A673 (cell line): ENCODE data around the gene VAPB. TPM values are rescaled to one million over a fixed set of nuclear protein-coding genes. Genes with fewer than 3 reads are reported as not detected.

Source experiments
- BruUV-seq: library from RNA; stranded (reverse); fragments of 400-500 nt; replicated peaks from 2 replicates; lab custom pipeline; 2021; lab: Mats Ljungman, UMichigan
- CTCF ChIA-PET: fragments of 300-600 bp; sonication (Branson Sonifier 250); formaldehyde crosslinking; loops from one replicate; lab custom pipeline; 2022; ENCODE audit warnings: antibody characterized with exemption; lab: Charles Lee
- POLR2A ChIA-PET: fragments of 300-600 bp; sonication (Branson Sonifier 250); formaldehyde crosslinking; loops from one replicate; lab custom pipeline; 2022; ENCODE audit warnings: antibody characterized with exemption; ENCODE audit not compliant: low non-redundant PET; lab: Charles Lee
- DNase-seq: peaks from one replicate; pipeline ENCODE4 v3.0.0-alpha.2; 2015; ENCODE audit warnings: low spot score
- H3K27ac ChIP-seq: fragments of 200-600 bp; sonication (generic); 2 replicates; pipeline ENCODE4 v1.5.1; 2016; ENCODE audit warnings: mixed run types, low read depth, mild to moderate bottlenecking, mixed read lengths, antibody characterized with exemption, low read length; ENCODE audit not compliant: poor library complexity, severe bottlenecking
- H3K27me3 ChIP-seq: fragments of 200-600 bp; sonication (generic); replicated peaks from 2 replicates; pipeline ENCODE4 v1.6.1; 2017; ENCODE audit warnings: mixed run types, low read depth, mild to moderate bottlenecking, mixed read lengths, antibody characterized with exemption, low read length; ENCODE audit not compliant: insufficient read depth, poor library complexity
- H3K36me3 ChIP-seq: fragments of 200-600 bp; sonication (generic); 2 replicates; pipeline ENCODE4 v1.6.1; 2016; ENCODE audit warnings: mixed run types, mild to moderate bottlenecking, mixed read lengths, antibody characterized with exemption, low read length; ENCODE audit not compliant: insufficient read depth, poor library complexity, severe bottlenecking
- H3K4me1 ChIP-seq: fragments of 200-600 bp; sonication (generic); 2 replicates; pipeline ENCODE4 v1.6.1; 2017; ENCODE audit warnings: mixed run types, mild to moderate bottlenecking, mixed read lengths, antibody characterized with exemption, low read length; ENCODE audit not compliant: insufficient read depth, poor library complexity, severe bottlenecking
- H3K4me3 ChIP-seq: fragments of 200-600 bp; sonication (generic); 2 replicates; pipeline ENCODE4 v1.5.1; 2016; ENCODE audit warnings: low read depth, mixed run types, mild to moderate bottlenecking, mixed read lengths, low read length; ENCODE audit not compliant: poor library complexity, severe bottlenecking
- H3K9me3 ChIP-seq: fragments of 200-600 bp; sonication (generic); 2 replicates; pipeline ENCODE4 v1.6.1; 2016; ENCODE audit warnings: mixed run types, low read depth, mild to moderate bottlenecking, mixed read lengths, antibody characterized with exemption, low read length; ENCODE audit not compliant: poor library complexity, severe bottlenecking
- CTCF ChIP-seq: fragments of 300-800, 200-600 bp; sonication (generic); conservative IDR thresholded peaks from 2 replicates; pipeline ENCODE4 v1.5.1; 2017; ENCODE audit warnings: low read depth, mild to moderate bottlenecking, antibody characterized with exemption, low read length, moderate library complexity, mixed read lengths
- EZH2 ChIP-seq: fragments of 200-600 bp; sonication (generic); IDR thresholded peaks from 2 replicates; pipeline ENCODE4 v1.6.1; 2017; ENCODE audit warnings: borderline replicate concordance, low read depth, mild to moderate bottlenecking, mixed read lengths, antibody characterized with exemption, low read length; ENCODE audit not compliant: poor library complexity, severe bottlenecking
- intact Hi-C: fragments of 100-400 bp; cut with micrococcal nuclease; formaldehyde crosslinking; loops from one replicate; pipeline ENCODE4 v1.10.0; 2022; ENCODE audit not compliant: unreplicated experiment
- total RNA-seq: library from RNA; stranded (reverse); gene quantifications from 2 replicates; pipeline ENCODE4 v1.2.3, GENCODE V29; 2021

Gene VAPB
- total RNA-seq, 1 experiment from 2014 or later, result 60.9 TPM

DNA sequence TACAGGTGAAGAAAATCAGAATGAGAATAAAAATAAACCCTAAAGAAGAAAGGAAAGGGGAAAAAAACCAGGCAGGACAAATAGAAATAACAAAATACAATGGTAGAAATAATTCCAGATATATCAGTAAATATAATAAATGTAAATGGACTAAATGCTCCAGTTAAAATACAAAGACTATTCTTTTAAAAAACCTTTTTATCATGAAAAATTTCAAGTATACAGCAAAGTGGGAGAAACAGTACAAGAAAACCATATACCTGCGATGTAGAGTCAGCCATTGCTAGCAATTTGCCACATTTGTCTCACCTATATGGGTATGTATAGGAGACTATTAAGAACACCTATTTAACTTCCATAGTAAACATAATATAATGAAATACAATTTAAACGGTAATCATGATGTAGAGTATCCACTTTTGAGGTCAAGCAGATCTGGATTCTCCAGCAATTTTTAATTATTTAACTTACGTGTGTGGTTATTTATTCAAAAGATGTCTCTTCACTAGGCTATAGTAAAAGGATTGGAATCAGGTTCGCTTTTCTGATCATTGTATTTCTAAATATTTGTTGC, 914 bp upstream of the VAPB start:
- ChIA-PET POLR2A (no interaction called here), CTCF (no interaction called here)
- peak overlapping the region; percentile 86 for H3K4me3 ChIP-seq
- no peak for TF ChIP-seq CTCF
- no peak for TF ChIP-seq EZH2
- H3K4me1 ChIP-seq, result peaks cover 10% of the 10 kb centered on the region
- intact Hi-C loops, result no loop called here
- H3K36me3 ChIP-seq, result peaks cover 4% of the 10 kb centered on the region
- H3K27ac ChIP-seq, result no peak overlapping the region
- DNase-seq, result no peak
- BruUV-seq, result no TSS peak
- no peaks in the 10 kb centered on the region for H3K9me3 ChIP-seq
- H3K27me3 ChIP-seq, result no peaks in the 10 kb centered on the region

DNA sequence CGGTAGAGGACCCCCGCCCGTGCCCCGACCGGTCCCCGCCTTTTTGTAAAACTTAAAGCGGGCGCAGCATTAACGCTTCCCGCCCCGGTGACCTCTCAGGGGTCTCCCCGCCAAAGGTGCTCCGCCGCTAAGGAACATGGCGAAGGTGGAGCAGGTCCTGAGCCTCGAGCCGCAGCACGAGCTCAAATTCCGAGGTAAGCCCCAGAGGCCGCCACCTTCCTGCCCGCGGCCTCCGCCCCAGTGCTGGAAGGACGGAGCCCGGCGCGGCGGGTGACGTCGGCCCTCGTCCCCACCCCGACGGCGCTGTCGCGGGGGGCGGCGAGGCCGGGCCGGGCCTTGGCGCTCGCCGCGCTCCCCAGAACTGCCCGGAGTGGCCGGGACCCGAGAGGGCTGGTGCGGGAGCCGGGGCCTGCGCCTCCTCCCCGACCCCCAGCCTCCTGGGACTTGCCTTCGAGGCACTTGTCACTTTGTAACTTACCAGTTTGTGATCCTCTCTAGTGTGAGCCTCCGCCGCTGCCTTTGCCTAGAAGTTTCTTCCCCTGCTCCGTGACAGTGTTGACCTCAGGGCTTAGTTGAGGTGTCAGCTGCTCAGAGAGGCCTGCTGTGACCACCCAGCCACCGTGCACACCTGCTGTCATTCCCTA, 417 bp downstream of the VAPB start:
- BruUV-seq, result no TSS peak
- Histone ChIP-seq H3K36me3 (peaks cover 4% of the 10 kb centered on the region), H3K9me3 (no peaks in the 10 kb centered on the region), H3K4me3 (peak overlapping the region; percentile 86), H3K4me1 (peaks cover 10% of the 10 kb centered on the region), H3K27me3 (no peaks in the 10 kb centered on the region), H3K27ac (peak overlapping the region; percentile 98)
- peak; percentile 36 for DNase-seq
- intact Hi-C loops, result no loop called here
- POLR2A ChIA-PET, result no interaction called here
- TF ChIP-seq CTCF (no peak), EZH2 (no peak)
- CTCF ChIA-PET, result interaction anchor here (0.5 kb wide), 1 partner anchor 176 kb away, joined by 3 read pairs; no protein-coding TSS in a partner anchor

GRCh38 chr20:58389968-58390658, 1.1 kb downstream of the VAPB start:
- TF ChIP-seq EZH2, result no peak
- no peak for TF ChIP-seq CTCF
- intact Hi-C loops, result no loop called here
- Histone ChIP-seq H3K4me3 (peak overlapping the region; percentile 86), H3K4me1 (peaks cover 10% of the 10 kb centered on the region), H3K36me3 (peaks cover 4% of the 10 kb centered on the region), H3K27me3 (no peaks in the 10 kb centered on the region), H3K27ac (peak overlapping the region; percentile 98), H3K9me3 (no peaks in the 10 kb centered on the region)
- ChIA-PET POLR2A (interaction anchor here (0.5 kb wide), 1 partner anchor 253 kb away, joined by 3 read pairs; no protein-coding TSS in a partner anchor), CTCF (interaction anchor here (0.5 kb wide), 1 partner anchor 177 kb away, joined by 3 read pairs; no protein-coding TSS in a partner anchor)
- TSS peak; percentile 47 for BruUV-seq
- DNase-seq, result no peak
